ENCODE measurements around the gene SLC11A1. TPM values are rescaled to one million over a fixed set of nuclear protein-coding genes. Genes with fewer than 3 reads are reported as not detected.

Gene SLC11A1
- total and polyA plus RNA-seq, 11 donors: 0.96 to 31.0 (median 4.5) TPM

DNA sequence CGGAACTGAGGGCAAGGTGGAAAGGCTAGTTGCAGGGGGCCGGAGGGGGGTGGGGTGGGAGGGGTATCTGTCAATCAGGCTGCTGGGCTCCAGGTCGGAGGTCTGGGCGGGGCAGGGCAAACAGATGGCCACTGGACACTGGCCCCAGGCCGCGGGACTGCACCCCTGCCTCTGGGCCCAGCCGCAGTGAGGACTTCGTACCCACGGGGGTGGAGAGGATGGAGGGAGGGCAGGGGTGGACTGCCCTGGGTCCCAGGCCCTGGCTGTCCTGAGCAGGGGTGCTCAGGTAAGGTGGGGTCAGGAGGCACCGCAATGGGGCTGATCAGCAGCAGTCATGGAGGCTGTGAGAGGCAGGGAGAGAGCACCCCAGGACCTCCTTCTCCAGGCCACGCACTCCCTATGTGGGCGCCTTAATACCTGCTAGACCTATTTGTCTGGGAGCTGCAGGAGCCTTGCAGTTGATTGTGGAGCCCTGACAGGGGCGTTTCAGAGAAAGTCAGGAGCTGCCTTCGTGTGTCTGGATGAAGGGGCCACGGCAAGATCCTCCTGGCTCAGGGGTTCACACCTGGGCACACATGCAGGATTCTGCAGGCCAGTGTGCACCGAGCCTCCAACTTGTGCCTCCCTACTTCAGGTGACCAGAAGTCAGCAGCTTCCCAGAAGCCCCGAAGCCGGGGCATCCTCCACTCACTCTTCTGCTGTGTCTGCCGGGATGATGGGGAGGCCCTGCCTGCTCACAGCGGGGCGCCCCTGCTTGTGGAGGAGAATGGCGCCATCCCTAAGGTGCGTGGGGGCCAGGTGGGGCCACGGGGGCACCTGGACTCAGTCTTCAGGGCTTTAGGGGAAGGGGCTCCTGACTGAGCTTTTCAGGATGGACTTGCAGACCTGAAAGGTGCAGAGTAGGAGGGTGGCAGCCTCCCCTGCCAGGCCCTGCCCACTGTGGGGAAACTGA is 19.1 kb downstream of the SLC11A1 start:
- peak overlapping the region; percentile 99 to 100 (median 100) for H3K27ac ChIP-seq
- H3K4me1 ChIP-seq: peaks cover 15 to 76% (median 57%) of the 10 kb centered on the region in 12 donors
- TF ChIP-seq, protein P1, sequence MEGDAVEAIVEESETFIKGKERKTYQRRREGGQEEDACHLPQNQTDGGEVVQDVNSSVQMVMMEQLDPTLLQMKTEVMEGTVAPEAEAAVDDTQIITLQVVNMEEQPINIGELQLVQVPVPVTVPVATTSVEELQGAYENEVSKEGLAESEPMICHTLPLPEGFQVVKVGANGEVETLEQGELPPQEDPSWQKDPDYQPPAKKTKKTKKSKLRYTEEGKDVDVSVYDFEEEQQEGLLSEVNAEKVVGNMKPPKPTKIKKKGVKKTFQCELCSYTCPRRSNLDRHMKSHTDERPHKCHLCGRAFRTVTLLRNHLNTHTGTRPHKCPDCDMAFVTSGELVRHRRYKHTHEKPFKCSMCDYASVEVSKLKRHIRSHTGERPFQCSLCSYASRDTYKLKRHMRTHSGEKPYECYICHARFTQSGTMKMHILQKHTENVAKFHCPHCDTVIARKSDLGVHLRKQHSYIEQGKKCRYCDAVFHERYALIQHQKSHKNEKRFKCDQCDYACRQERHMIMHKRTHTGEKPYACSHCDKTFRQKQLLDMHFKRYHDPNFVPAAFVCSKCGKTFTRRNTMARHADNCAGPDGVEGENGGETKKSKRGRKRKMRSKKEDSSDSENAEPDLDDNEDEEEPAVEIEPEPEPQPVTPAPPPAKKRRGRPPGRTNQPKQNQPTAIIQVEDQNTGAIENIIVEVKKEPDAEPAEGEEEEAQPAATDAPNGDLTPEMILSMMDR (IDR thresholded peaks at IDR 0.05): no peak
- TF ChIP-seq POLR2A (IDR thresholded peaks at IDR 0.05): no peak
- H3K36me3 ChIP-seq: peaks cover 3 to 45% (median 40%) of the 10 kb centered on the region in 9 donors
- H3K27me3 ChIP-seq: no peaks in the 10 kb centered on the region
- no peaks in the 10 kb centered on the region for H3K9me3 ChIP-seq
- DNase-seq (peak in 3 of 5 donors; percentile 42 to 44 (median 43)), ATAC-seq (no peak)
- WGBS, 4 donors: 26 to 46% (median 32%) methylated on average over 13 to 24 of the region's 24 CpGs
- intact Hi-C loops (cut with DNase I): loop anchor here in 5 of 10 donors (10.0 kb wide), 2 partner anchors 164 to 254 kb away; partner anchors contain the start of genes BCS1L (in 4 of the 5), ZNF142 (in 4 of the 5), CNOT9 (in 1 of the 5) and USP37 (in 1 of the 5)
- H3K4me3 ChIP-seq: peak overlapping the region; percentile 63 to 100 (median 96)

DNA sequence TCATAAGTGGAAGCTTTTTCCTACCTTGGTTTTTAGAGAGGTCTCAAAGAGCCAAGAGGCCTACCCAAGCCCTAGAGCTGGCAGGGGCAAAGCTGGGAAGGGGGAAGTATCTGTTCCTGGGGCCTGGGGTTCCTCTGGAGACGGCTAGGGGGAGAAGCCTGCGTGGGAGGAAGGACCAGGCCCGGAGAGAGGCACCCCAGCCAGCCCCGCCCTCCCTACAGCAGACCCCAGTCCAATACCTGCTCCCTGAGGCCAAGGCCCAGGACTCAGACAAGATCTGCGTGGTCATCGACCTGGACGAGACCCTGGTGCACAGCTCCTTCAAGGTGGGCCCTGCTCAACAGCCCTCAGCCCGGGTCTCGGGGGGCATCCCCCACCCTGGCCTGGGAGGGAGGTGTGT is 19.8 kb downstream of the SLC11A1 start:
- H3K27ac ChIP-seq: peak overlapping the region in 11 of 12 donors; percentile 99 to 100 (median 100)
- WGBS, 4 donors: 25 to 71% (median 43%) methylated on average over 4 to 9 of the region's 9 CpGs
- TF ChIP-seq, protein P1 (IDR thresholded peaks at IDR 0.05): no peak
- no peak for TF ChIP-seq POLR2A (IDR thresholded peaks at IDR 0.05)
- H3K4me3 ChIP-seq: peak overlapping the region in 10 of 12 donors; percentile 63 to 100 (median 98)
- DNase-seq: peak in 2 of 5 donors; percentile 36 to 59
- H3K36me3 ChIP-seq: peaks cover 3 to 45% (median 40%) of the 10 kb centered on the region in 9 donors
- no peak for ATAC-seq
- peaks cover 15 to 76% (median 60%) of the 10 kb centered on the region in 12 donors for H3K4me1 ChIP-seq
- intact Hi-C loops (cut with DNase I): loop anchor here in 5 of 10 donors (10.0 kb wide), 2 partner anchors 163 to 253 kb away; partner anchors contain the start of genes BCS1L (in 4 of the 5), ZNF142 (in 4 of the 5), CNOT9 (in 1 of the 5) and USP37 (in 1 of the 5)
- no peaks in the 10 kb centered on the region for H3K27me3 ChIP-seq
- H3K9me3 ChIP-seq: no peaks in the 10 kb centered on the region

DNA sequence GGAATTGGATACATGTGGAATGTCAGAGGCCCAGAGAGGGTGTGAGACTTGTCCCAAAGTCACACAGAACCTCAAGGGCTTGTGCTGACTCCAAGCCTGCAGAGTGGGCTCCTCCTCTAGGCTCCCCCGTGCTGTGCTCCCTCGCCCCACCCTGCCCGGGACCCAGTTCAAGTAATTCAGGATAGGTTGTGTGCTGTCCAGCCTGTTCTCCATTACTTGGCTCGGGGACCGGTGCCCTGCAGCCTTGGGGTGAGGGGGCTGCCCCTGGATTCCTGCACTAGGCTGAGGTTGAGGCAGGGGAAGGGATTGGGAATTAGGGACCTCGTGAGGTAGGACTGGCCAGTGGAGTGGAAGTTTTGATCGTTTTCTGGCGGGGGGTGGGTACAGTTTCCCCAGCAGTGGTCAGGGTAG is 20.4 kb downstream of the SLC11A1 start:
- DNase-seq (peak in 2 of 5 donors; percentile 28 to 38), ATAC-seq (no peak)
- Histone ChIP-seq H3K4me3 (peak overlapping the region in 4 of 12 donors; percentile 4 to 100 (median 56)), H3K27ac (peak overlapping the region in 6 of 12 donors; percentile 43 to 100 (median 99)), H3K9me3 (no peaks in the 10 kb centered on the region), H3K36me3 (peaks cover 3 to 45% (median 40%) of the 10 kb centered on the region in 9 donors), H3K4me1 (peaks cover 14 to 76% (median 60%) of the 10 kb centered on the region in 12 donors), H3K27me3 (no peaks in the 10 kb centered on the region)
- intact Hi-C loops (cut with DNase I): loop anchor here in 5 of 10 donors (10.0 kb wide), 2 partner anchors 162 to 252 kb away; partner anchors contain the start of genes BCS1L (in 4 of the 5), ZNF142 (in 4 of the 5), CNOT9 (in 1 of the 5) and USP37 (in 1 of the 5)
- TF ChIP-seq, protein P1 (IDR thresholded peaks at IDR 0.05): no peak
- TF ChIP-seq POLR2A (IDR thresholded peaks at IDR 0.05): no peak
- 59 to 73% (median 71%) methylated on average over 4 to 8 of the region's 8 CpGs for WGBS, 4 donors

Measured in heart left ventricle (tissue), 16 donors.